Tibial nerve (tissue), 4 donors: Measurements from ENCODE around the gene ALG12. TPM values are rescaled to one million over a fixed set of nuclear protein-coding genes. Genes with fewer than 3 reads are reported as not detected.

ENCODE experiments used
- DNase-seq, 2 donors: peaks; one replicate each; pipeline ENCODE4 v3.0.0-alpha.2; 2019; ENCODE audit warnings: low spot score in 2 of 2
- H3K27ac ChIP-seq, 4 donors: fragments of 200-600 bp; sonication (generic) in 3 of 4; one replicate each; pipeline ENCODE4 v1.5.1; 2017 to 2019; ENCODE audit warnings: mild to moderate bottlenecking in 1 of 4
- H3K27me3 ChIP-seq, 2 donors: fragments of 200-600 bp; sonication (generic) in 1 of 2; one replicate each; pipeline versions ENCODE4 v1.5.1 to v1.6.0; 2017 to 2019
- H3K36me3 ChIP-seq, 3 donors: fragments of 200-600 bp; sonication (generic); one replicate each; pipeline ENCODE4 v1.5.1; 2018 to 2019
- H3K4me1 ChIP-seq, 4 donors: fragments of 200-600 bp; sonication (generic) in 3 of 4; one replicate each; pipeline ENCODE4 v1.5.1; 2017 to 2019
- H3K4me3 ChIP-seq, 4 donors: fragments of 200-600 bp; sonication (generic) in 3 of 4; one replicate each; pipeline ENCODE4 v1.5.1; 2017 to 2019; ENCODE audit warnings: mild to moderate bottlenecking in 1 of 4, moderate library complexity in 1 of 4
- H3K9me3 ChIP-seq, 4 donors: fragments of 200-600 bp; sonication (generic) in 3 of 4; one replicate each; pipeline ENCODE4 v1.5.1; 2017 to 2019
- CTCF ChIP-seq, 5 experiments: fragments of 200-600 bp in 3 of 5; fragments of 450-650 bp in 2 of 5; sonication (generic) in 3 of 5; IDR thresholded peaks; one replicate each; pipeline ENCODE4 v1.5.1; 2016 to 2019; ENCODE audit warnings: antibody characterized with exemption in 5 of 5, mild to moderate bottlenecking in 3 of 5, moderate library complexity in 2 of 5
- EP300 ChIP-seq, 2 donors: sonication (generic); formaldehyde crosslinking; IDR thresholded peaks; one replicate each; pipeline ENCODE4 v1.6.1; 2017; ENCODE audit warnings: antibody characterized with exemption in 2 of 2, mild to moderate bottlenecking in 1 of 2
- POLR2A ChIP-seq, 2 donors: fragments of 450-650 bp; IDR thresholded peaks; one replicate each; pipeline ENCODE4 v1.6.1; 2017; ENCODE audit warnings: antibody characterized with exemption in 2 of 2, mild to moderate bottlenecking in 2 of 2, moderate library complexity in 2 of 2
- WGBS, 2 donors: methylation state at CpG; one replicate each; pipeline ENCODE4 v1.1.5; 2018; 5-methylcytosine and 5-hydroxymethylcytosine counted together
- total RNA-seq, 4 donors: library from RNA; depleted of rRNA; stranded (reverse); fragments of >200 nt; gene quantifications; one replicate each; pipeline ENCODE4 v1.1.0, GENCODE V29; 2016

The ALG12 gene
- total RNA-seq, 4 donors from 2014 or later: 9.0 to 17.4 (median 14.5) TPM

GRCh38 chr22:49943405-49943765, 25.1 kb upstream of the ALG12 start:
- Histone ChIP-seq H3K27me3 (no peaks in the 10 kb centered on the region), H3K9me3 (no peaks in the 10 kb centered on the region), H3K27ac (no peak overlapping the region), H3K4me3 (no peak overlapping the region), H3K36me3 (no peaks in the 10 kb centered on the region), H3K4me1 (peaks cover 0 to 24% (median 0%) of the 10 kb centered on the region in 4 donors)
- DNase-seq: no peak
- 86 to 87% methylated on average over 3 to 8 of the region's 11 CpGs for WGBS, 2 donors
- TF ChIP-seq EP300 (IDR thresholded peaks at IDR 0.05): no peak
- no peak for TF ChIP-seq CTCF (IDR thresholded peaks at IDR 0.05)
- TF ChIP-seq POLR2A (IDR thresholded peaks at IDR 0.05): no peak

GRCh38 chr22:49942565-49943404, 24.5 kb upstream of the ALG12 start:
- Histone ChIP-seq H3K9me3 (no peaks in the 10 kb centered on the region), H3K4me1 (peaks cover 0 to 24% (median 2%) of the 10 kb centered on the region in 4 donors), H3K27ac (no peak overlapping the region), H3K36me3 (no peaks in the 10 kb centered on the region), H3K27me3 (no peaks in the 10 kb centered on the region), H3K4me3 (no peak overlapping the region)
- 79 to 83% methylated on average over 11 to 20 of the region's 21 CpGs for WGBS, 2 donors
- no peak for TF ChIP-seq CTCF (IDR thresholded peaks at IDR 0.05)
- no peak for TF ChIP-seq EP300 (IDR thresholded peaks at IDR 0.05)
- TF ChIP-seq POLR2A (IDR thresholded peaks at IDR 0.05): no peak
- no peak for DNase-seq

GRCh38 chr22:49941507-49942316, 23.5 kb upstream of the ALG12 start:
- 93 to 95% methylated on average over 12 to 15 of the region's 17 CpGs for WGBS, 2 donors
- TF ChIP-seq POLR2A (IDR thresholded peaks at IDR 0.05): no peak
- TF ChIP-seq CTCF (IDR thresholded peaks at IDR 0.05): no peak
- no peak for TF ChIP-seq EP300 (IDR thresholded peaks at IDR 0.05)
- DNase-seq: no peak

GRCh38 chr22:49938565-49939136, 20.4 kb upstream of the ALG12 start:
- 79 to 87% methylated on average over 12 to 15 of the region's 19 CpGs for WGBS, 2 donors
- Histone ChIP-seq H3K27me3 (no peaks in the 10 kb centered on the region), H3K4me3 (no peak overlapping the region), H3K36me3 (no peaks in the 10 kb centered on the region), H3K9me3 (no peaks in the 10 kb centered on the region), H3K27ac (peak overlapping the region; percentile 91 to 98 (median 96)), H3K4me1 (peaks cover 0 to 54% (median 35%) of the 10 kb centered on the region in 4 donors)
- DNase-seq: no peak
- TF ChIP-seq POLR2A (IDR thresholded peaks at IDR 0.05) (no peak), EP300 (IDR thresholded peaks at IDR 0.05) (no peak), CTCF (IDR thresholded peaks at IDR 0.05) (no peak)

More at GRCh38 chr22:49941507-49942316, 23.5 kb upstream of the ALG12 start:
- no peaks in the 10 kb centered on the region for H3K36me3 ChIP-seq
- no peaks in the 10 kb centered on the region for H3K9me3 ChIP-seq
- no peak overlapping the region for H3K4me3 ChIP-seq
- H3K27me3 ChIP-seq: no peaks in the 10 kb centered on the region
- no peak overlapping the region for H3K27ac ChIP-seq
- peaks cover 0 to 29% (median 13%) of the 10 kb centered on the region in 4 donors for H3K4me1 ChIP-seq
